SH-SY5Y (cell line): ENCODE measurements around the gene MBD1.

Experiments
- GATA2 ChIP-seq: IDR thresholded peaks from 2 replicates; pipeline ENCODE4 v1.6.1; 2011; ENCODE audit warnings: mild to moderate bottlenecking, low read depth, low read length
- GATA3 ChIP-seq: IDR thresholded peaks from 2 replicates; pipeline ENCODE4 v1.6.1; 2011; ENCODE audit warnings: low read depth, mild to moderate bottlenecking, low read length, moderate library complexity

GRCh38 chr18:50287441-50288347, 6.4 kb upstream of the MBD1 start, which contains the start of gene CXXC1:
- TF ChIP-seq GATA2 = no peak
- TF ChIP-seq GATA3 = no peak
